GM18907 (cell line): ENCODE data around the gene LDAF1.
"Not testable (repeated sequence)": the region's sequence is repeated elsewhere in the genome, so short reads cannot be mapped to it uniquely, and the experiment has no call there.

Source experiments
- ATAC-seq: cut with Tn5 transposase; IDR thresholded peaks from one replicate; pipeline ENCODE4 v1.9.1; 2021; ENCODE audit warnings: mild to moderate bottlenecking, moderate library complexity; ENCODE audit not compliant: unreplicated experiment

The LDAF1 gene

DNA sequence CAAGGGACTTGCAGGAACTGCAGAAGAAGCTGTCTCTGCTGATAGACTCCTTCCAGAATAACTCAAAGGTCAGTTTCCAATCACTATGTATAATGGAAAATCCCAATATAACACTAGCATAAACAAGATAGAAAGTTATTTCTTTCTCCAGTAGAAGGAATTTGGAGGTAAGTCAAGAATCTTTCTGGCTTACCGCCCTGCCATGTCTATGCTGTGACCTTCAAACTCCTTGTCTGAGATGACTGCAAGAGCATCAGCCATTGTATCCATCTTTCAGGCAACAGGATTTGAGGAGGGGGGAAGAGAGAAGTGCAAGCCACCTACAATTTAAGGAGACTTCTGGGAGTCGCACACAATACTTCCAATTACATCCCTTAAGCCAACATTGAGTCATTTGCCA lies 2.7 kb downstream of the LDAF1 start:
- no peak for ATAC-seq

DNA sequence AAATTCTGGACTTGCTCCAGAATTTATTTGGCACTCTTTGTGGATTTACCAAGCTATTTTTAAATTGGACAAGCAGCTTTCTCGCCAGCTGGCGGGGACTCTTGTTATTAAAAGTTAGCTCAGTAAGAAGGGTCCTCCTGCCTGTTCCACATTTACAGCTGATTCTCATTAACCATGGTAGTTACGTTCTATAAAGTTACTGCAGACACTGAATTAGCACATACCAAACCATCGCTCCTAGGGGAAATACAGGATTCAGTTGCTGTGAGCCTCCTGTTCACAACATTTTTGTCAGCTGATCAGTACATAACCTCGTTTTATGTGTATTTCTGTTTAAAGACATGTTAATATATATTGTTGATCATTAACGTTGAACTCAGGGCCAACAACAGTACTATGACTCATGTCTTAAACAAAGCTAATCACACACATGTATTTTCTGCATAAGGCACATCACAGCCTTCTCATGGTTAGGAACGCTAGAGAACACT lies 4.2 kb downstream of the LDAF1 start:
- no peak for ATAC-seq

DNA sequence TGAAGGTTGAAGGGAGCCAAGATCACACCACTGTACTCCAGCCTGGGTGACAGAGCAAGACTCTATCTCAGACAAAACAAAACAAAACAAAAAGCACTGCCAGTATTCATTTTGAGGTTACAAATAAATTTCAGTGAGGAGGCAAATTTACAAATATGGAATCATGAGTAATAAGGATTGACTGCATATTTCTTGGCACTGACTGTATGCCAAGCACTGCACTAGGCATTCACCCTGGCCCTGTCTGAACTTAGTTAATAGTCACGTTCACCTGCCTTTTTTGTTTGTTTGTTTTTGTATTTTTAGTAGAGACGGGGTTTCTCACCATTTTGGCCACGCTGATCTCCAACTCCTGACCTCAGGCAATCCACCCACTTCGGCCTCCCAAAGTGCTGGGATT lies 5.1 kb downstream of the LDAF1 start:
- no peak for ATAC-seq

DNA sequence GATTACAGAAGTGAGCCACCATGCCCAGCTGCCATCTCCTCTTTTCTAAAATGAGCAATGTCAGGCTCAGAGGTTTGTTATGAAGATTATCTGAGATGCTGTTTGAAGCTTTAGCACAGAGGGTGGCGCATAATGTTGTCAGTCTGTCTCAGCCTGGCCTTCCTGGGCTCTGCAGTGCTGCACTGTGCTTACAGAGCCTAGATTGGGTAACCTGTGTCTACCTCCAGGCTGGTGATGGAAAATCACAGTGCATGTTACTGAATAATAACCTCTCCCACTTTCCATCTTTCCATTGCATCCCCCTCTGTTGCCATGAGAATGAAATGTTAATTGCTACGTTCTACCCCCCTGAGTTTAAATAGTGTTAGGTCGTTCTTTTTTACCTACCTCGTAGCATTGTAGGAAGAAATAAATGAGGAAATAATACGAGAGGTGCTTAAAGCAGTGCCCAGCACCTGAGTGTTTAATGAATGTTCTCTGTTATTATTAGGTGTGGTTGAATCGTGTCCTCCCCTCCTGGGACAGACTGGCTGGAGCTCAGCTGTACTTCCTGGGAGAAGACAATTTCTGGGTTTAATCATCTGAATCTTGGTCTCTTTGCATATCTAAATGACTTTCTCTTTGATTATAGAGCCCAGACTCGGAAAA lies 6.2 kb downstream of the LDAF1 start:
- no peak for ATAC-seq

DNA sequence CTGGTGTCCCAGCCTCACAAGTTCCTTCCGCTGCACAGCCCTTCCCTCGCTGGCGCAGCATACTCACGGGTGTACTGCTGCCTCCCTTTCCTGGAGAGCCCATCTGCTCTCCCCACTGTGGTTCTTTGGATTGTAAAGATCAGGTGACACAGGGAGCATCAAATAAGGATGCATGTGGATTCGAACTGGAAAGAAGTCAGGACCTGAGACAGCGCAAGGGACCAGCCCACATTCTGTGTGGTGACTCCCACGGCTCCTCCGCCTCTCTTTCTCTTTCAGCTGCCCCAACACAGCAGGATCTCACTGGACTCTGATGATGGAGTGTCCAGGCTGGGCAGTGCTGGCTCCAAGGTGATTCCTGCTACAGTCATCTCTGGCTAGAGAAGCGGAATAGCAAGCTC lies 8.1 kb downstream of the LDAF1 start:
- ATAC-seq: no peak

DNA sequence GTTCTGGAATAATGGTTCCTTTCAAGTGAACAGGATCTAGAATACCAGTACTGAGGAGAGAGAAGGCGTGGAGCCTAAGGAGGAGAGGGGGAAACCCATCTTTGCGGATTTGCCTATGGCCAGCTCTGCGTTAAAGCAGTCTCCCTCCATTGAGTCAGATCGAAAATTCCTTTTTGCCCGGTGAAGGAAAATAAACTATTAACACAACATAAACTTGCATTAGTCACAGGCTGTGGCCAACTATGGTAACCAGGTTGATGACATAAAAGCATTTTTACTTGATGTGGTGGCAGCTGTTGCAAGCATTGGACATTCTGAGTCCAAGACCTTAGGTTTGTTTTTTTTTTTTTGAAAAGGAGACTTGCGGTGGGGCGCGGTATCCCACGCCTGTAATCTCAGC lies 8.9 kb downstream of the LDAF1 start:
- no peak for ATAC-seq

DNA sequence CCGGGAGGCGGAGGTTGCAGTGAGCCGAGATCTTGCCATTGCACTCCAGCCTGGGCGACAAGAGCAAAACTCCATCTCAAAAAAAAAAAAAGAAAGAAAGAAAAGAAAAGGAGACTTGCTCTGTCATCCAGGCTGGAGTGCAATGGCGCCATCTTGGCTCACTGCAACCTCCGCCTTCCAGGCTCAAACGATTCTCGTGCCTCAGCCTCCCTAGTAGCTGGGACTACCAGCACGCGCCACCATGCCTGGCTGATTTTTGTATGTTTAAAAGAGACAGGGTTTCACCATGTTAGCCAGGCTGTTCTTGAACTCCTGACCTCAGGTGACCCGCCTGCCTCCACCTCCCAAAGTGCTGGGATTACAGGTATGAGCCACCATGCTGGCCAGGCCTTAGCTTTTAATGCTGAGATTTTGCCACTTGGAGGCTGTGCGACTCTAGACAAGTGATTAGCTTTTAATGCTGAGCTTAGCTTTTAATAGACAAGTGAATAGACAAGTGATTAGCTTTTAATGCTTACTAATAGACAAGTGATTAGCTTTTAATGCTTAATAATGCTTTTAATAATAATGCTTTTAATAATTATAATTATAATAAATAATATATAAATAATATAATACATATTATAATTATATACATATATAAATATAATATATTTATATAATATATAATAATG lies 9.6 kb downstream of the LDAF1 start:
- no peak for ATAC-seq

DNA sequence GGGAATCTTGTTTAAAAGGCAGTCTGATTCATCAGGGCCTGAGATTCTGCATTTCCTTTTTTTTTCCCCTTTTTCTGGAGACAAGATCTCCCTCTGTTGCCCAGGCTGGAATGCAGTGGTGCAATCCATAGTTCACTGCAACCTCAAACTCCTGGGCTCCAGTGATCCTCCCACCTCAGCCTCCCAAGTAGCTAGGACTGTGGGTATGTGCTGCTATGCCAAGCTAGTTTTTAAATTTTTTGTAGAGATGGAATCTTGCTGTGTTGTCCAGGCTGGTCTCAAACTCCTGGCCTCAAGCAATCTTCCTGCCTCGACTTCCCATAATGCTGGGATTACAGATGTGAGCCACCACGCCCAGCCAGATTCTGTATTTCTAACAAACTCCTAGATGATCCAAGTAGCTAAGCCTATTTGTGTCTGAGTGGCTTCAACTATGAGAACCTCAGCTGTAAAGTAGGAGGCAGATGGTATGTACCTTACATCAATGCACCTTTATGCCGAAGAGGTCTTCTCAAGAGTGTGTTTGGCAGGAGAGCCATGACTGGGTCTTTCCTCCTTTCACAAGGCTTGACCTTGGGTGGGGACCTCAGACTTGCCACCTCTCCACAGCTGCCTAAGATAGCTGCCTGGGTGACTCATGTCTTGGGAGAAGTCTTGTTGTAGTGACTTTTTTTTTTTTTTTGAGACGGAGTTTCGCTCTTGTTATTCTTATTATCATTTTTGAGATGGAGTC lies 10.9 kb downstream of the LDAF1 start:
- ATAC-seq: no peak

DNA sequence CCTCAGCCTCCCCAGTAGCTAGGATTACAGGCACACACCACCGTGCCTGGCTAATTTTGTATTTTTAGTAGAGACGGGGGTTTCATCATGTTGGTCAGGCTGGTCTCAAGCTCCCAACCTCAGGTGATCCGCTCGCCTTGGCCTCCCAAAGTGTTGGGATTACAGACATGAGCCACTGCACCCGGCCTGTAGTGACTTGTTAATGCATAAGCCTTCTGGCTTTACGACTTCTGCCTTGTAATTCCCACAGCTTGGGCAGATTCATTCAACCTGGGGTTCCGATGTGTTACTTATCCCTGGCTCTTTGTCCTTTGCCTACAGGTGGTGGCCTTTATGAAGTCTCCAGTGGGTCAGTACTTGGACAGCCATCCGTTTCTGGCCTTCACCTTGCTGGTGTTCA lies 11.6 kb downstream of the LDAF1 start:
- ATAC-seq: not testable (repeated sequence)

DNA sequence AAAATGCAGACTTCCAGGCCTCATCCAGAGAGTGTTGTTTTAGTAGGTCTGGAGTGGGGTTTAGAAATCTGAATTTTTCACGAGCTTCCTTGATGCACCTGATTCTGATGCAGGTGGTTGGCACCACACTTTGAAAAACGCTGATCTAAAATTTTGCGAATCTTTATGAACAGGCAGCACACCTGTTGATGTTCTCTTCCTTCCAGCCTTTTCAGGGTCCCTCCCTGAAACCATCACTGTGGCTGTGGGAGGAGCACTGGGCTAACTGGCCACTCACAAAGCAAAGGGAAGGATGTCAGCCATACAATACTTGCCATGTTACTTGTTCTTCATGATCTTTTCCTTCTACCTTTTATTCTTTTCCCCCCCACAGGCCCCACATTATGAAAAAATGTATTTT lies 14.2 kb downstream of the LDAF1 start:
- ATAC-seq: no peak

DNA sequence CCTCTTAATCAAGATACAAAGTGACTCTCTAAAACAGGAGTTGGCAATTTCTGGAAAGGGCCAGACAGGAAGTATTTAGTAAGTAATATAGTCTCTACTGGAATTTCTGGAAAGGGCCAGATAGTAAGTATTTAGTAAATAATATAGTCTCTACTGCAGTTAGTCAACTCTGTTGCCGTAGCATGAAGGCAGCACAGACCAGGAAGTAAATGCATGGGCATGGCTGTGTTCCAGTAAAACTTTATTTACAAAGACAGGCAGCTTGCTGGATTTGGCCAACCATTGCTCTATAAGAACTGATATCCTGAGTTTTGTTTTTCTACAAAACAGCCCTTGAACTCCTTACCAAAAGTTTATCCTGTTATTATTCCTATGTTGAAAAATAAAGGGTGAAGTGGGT lies 16.9 kb downstream of the LDAF1 start:
- ATAC-seq: no peak

DNA sequence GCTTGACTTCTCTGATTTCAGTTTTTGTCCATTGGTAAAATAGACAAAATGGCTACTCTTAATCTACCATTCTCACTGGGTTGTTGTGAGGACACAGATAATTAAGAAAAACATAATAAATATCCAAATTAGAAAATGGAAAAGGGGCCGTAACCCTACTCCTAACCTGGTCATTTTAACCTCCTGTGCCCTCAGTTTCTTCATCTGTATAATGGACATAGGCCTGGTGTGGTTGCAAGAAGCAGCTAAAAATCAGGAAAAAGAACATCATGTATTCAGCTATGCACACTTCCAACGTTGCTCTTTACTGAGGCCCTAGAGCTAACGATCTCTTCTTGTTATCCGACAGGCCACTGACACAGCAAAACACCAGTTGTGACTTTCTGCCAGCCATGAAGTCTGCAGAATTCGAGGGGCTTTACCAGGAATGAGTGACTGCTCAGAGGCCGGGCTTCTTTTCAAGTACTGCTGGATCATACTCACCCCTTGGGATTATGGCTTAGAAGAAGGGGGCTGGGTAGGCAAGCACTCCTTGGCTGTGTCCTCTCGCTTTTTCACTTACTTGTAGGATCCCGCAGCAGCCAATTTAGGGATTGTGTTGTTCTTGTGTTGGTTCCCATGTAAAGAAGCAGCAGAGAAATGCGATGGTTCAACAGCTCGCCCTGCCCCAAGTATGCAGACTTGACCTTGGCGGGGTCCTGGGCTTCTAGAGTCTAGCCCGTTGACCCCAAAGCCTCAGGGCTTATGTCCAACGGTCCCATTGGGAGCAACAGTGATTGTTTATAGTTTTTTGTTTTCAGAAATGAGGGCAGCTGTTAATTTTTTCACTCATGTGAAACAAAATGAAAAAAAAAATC lies 20.9 kb downstream of the LDAF1 start:
- ATAC-seq: no peak

DNA sequence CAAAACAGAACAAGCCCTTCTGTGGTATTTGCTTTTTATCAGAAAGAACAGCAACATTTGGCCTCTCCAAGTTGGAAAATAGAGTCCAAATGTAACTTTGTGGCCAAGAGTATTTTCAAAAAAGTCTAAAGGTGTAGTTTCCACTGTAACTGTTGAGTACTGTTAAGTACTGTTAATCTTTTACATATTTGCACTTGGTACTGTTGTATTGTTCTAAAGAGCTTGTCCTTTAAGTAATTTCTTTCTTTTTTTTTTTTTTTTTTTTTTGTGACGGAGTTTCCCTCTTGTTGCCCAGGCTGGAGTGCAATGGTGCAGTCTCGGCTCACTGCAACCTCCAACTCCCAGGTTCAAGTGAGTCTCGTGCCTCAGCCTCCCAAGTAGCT lies 21.5 kb downstream of the LDAF1 start:
- ATAC-seq: no peak

DNA sequence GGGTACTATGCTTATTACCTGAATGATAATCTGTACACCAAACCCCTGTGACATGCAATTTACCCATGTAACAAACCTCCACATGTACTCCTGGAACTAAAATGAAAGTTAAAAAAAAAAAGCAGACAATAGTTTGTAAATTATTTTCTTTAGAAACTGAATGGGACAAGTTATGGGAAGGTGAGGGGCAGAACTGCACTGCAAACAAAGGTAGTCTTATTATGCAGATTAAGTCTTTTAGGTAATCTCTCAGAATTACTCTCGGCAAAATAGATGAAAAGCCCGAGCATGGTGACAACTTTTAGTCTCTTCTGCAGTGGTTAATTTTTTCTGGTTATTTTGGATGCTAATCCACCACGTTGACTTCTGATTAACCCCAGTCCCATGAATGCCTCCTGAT lies 25.5 kb downstream of the LDAF1 start:
- no peak for ATAC-seq

DNA sequence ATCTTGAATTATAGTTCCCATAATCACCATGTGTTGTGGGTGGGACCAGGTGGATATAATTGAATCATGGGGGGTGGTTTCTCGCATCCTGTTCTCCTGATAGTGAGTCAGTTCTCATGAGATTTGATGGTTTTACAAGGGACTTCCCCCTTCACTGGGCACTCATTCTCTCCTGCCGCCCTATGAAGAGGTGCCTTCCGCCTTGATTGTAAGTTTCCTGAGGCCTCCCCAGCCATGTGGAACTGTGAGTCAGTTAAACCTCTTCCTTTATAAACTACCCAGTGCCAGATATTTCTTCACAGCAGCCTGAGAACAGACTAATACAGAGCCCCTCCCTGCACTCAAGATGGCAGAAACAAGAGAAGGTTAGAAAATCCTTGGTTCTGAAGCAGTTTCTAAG lies 26.4 kb downstream of the LDAF1 start:
- ATAC-seq: no peak

DNA sequence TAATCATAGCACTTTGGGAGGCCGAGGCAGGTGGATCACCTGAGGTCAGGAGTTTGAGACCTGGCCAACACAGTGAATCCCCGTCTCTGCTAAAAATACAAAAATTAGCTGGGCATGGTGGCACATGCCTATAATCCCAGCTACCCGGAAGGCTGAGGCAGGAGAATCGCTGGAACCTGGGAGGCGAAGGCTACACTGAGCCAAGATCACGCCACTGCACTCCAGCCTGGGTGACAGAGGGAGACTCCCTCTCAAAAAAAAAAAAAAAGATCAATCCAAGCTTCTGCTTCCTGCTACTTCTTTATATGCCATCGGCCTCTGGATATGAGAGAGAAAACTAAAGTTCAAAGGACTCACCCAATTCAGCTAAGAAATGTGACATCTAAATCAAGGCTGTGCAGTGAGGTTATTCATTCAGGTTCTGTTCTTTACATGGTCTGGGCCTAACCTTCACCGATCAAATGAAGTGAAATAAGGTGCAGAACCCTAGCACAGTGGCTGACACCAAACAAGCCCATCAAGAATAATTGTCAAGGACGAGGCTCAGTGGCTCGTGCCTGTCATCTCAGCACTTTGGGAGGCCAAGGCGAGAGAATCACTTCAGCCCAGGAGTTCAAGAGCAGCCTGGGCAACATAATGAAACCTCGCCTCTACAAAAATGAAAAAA lies 27.3 kb downstream of the LDAF1 start:
- no peak for ATAC-seq

DNA sequence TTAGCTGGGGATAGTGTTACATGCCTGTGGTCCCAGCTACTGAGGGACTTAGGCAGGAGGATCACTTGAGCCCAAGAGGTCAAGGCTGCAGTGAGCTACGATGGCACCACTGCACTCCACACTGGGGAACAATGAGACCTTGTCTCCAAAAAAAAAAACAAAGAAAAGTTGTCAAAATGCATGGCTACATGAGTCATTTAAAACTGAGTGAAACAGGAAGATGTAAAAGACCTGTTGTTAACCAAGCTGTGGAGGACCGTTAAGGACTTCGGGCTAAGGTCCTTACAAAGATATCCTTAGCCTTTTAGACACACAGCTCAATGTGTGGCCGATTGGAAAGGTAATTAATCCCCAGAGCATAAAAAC lies 27.8 kb downstream of the LDAF1 start:
- no peak for ATAC-seq

DNA sequence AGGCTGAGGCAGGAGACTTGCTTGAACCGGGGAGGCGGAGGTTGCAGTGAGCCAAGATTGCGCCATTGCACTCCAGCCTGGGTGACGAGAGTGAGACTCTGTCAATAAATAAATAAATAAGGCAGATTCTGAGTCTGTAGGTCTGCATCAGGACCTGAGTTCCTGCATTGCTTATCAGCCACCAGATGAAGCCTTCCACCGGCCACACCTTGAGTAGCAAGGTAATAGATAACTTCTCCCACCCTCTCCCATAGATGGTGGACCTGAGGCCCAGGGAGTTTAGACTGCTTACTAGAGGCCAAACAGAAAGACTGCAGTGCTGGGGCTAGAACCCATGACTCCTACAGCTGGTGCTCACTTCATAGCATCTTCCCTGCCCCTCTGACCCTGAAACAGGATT lies 30.8 kb downstream of the LDAF1 start:
- no peak for ATAC-seq

DNA sequence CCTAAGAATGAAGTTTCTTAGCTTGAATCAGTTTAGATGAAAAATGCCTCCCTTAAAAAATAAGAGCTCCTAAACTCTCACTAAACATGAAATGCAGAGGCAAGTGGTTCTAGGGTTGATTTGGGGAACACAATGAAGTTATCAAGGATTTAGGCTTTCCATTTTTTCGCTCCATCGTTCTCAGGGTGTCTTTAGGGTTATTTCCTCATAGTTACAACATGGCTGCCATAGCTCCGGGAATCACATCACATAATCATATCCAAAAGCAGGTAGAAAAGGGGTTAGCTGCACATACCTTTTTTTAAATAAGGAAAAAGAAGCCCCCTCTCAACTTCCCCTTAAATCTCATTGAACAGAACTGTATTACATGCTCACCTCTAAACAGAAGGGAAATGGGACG lies 31.5 kb downstream of the LDAF1 start:
- no peak for ATAC-seq

DNA sequence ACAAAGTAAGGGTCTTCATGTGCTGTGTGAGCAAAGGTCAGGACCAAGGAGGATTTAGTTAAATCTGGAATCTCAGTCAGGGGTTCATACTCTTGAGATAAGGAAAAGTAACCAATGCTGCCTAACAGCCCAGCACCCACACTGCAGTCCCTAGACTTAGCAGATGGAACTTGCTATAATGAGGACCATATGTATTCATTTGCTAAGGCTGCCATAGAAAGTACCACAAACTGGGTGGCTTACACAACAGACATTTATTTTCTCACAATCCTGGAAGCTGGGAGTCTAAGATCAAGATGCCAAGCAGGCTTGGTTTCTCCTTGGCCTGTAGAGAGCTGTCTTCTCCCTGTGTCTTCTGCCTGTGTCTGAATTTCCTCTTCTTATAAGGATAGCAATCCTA lies 32.1 kb downstream of the LDAF1 start:
- no peak for ATAC-seq

DNA sequence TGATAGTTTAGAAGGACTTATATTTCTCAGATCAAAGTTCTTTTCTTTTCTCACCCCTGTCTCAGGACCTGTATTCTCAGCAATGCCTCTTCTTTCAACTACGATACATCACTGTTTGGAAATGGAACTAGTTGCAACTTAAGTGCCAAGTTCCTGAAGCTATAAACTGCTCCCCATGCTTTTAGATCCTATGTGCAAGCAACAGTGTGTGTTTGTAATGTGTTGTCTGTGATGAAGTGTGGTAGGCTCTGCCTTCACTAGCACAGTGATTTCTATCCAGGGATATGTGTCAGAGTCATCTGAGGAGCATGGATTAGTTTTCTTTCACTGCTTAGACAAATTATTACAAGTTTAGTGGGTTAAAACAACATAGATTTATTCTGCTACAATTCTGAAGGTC lies 34.5 kb downstream of the LDAF1 start:
- no peak for ATAC-seq
